CD4-positive, alpha-beta T cell treated with Interferon gamma for 1 hour (primary cell): ENCODE measurements around the gene DHRS4.
"Not testable (repeated sequence)": the region's sequence is repeated elsewhere in the genome, so short reads cannot be mapped to it uniquely, and the experiment has no call there.

Experiments
- DNase-seq: peaks from one replicate; pipeline ENCODE4 v3.0.0-alpha.2; 2020

Gene DHRS4

DNA sequence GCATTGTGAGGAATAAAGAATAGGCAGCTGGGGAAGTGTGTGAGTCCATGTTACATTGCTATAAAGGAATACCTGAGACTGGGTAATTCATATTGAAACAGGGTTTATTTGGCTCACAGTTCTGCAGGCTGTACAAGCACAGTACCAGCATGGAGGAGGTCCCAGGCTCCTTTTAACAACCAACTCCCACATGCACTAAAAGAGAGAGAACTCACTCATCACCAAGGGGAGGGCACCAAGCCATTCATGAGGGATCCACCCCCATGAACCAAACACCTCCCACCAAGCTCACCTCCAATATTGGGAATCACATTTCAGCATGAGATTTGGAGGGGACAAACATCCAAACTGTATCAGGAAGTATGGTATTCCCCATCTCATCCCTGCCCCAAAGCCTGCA lies 11.9 kb upstream of the DHRS4 start:
- no peak for DNase-seq

GRCh38 chr14:23942587-23942986 lies 11.0 kb upstream of the DHRS4 start:
- DNase-seq: no peak

GRCh38 chr14:23949069-23949468 lies 4.5 kb upstream of the DHRS4 start:
- not testable (repeated sequence) for DNase-seq

DNA sequence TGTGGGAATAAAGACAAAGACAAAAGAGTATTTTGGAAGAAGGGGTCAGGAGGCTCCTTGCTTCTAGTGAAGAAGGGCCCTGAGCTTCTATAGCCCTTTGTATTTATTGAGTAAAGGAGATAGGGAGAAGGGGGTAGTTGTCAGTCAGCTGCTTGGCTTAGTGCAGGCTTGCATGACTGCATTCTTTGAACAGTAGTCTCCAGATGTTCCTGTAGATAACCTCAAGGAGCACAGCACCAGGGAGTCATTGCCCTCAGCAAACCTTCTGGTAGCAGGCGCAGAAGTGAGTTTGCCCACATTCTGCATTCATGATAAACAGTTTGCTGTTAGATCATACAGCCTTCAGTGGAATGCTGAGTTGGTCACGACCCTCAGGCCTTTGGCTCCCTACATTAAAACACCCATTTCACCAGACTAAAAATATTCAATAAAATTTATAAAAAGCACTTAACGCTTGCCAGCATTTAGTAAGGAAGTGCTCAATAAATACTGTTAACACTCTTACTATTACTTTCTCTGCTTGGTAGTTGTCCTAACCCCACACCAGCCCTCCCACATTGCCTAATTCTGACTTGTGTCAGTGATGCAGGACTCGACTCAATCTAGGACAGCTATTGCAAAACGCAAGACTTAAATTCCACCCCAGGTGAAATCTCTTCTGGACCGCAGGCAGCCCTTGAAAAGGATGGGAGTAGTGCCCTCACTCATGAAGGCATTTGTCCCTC lies 3.0 kb upstream of the DHRS4 start:
- DNase-seq: no peak

DNA sequence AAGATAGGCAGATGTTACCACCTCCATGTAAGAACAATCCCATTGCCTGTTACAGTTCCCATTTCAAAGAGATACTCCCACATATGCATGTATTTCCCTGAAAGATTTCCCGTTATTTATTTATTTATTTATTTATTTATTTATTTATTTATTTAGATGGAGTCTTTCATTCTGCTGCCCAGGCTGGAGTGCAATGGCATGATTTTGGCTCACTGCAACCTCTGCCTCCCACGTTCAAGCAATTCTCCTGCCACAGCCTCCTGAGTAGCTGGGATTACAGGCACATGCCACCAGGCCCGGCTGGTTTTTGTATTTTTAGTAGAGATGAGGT lies 2.5 kb upstream of the DHRS4 start:
- not testable (repeated sequence) for DNase-seq

DNA sequence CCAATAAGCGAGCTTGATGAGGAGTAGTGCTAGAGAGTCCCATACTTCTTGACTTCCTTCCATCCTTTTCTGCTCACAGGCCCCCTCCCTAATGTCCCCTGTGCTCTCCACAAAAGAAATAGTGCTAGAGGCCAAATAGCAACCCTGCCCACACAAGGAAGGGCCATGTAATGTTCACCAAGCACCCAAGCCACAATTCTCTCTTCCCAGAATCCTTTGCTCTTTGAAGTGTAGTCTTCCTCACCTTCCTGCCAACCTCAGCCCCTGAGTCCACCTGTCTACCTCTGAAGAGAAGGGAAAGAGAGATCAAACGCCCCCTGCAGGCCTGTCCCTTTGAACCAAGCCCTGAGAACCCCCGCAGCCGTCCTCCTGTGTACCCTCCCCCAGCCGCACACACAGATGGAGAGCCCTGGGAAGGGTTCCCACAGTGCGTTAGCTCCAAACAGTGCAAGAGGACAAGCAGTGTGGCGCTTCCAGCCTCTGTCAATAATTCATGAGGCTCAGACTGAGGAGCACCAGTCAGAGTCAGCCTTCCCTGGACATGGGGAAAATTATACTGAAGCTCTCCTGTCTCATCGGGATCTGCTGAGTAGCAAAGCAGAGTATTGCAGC lies 1.9 kb upstream of the DHRS4 start:
- DNase-seq: no peak

- DNase-seq: not testable (repeated sequence)
Observed at GRCh38 chr14:23953116-23953463, 480 bp upstream of the DHRS4 start.

DNA sequence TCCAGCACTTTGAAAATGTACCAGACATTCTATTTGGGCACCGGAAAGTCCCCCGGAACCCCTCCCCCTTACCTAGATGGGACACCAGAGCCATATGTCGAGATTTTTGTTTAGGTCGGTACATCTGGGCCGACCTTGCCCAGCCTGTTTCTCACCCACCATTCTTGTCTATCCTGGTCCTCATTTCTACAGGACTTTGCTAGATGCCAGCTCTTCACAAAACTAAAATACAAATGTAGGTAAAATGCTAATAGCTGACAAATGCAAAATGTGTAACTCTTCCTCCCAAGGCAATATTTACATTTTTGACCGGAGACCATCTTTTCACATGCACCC lies 677 bp downstream of the DHRS4 start:
- DNase-seq: not testable (repeated sequence)

GRCh38 chr14:23954965-23955364 lies 1.4 kb downstream of the DHRS4 start:
- DNase-seq: not testable (repeated sequence)

GRCh38 chr14:23955811-23956210 lies 2.2 kb downstream of the DHRS4 start:
- not testable (repeated sequence) for DNase-seq

DNA sequence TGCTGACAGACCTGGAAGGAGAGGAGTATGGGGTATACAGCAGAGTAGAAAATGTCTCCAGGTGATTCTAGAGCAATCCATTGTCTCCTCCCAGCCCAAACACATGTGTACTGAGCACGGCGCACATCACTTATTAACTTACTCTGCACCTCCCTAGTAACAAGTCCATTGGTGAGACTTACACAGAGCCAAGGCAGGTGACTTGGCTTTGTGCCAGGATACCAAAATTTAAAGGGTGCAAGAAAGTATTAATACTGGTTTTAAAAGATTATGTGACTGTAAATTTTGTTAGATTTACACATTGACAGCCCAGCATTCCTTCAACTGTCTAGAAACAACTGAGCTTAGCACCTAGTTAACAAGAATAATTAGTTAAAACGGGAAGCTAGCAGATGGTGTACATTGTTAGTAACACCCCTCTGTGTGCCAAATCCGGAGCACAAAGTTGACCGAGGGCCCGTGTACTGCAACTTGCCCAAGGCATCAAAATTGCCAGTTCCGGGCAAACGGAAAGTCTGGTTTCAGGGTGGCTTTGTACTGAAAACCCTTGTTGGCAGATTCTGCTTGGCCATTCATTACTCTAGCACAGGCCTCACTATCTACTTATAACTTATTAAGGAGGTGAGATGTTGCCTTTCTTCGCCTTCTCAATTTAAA lies 4.5 kb downstream of the DHRS4 start:
- not testable (repeated sequence) for DNase-seq

DNA sequence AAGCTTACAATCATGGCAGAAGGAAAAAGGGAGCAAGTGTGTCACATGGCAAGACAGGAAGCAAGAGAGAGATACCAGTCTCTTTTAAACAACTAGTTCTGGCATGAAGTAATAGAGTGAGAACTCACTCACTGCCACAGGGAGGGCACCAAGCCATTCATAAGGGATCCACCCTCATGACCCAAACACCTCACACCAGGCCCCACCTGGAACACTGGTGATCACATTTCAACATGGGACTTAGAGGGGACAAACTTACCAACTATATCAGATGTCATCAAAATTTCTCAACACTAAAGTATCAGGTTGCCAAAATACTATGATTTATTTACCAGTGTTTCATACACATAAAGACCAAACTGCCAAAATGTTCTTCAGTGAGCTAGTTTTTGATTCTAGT lies 7.3 kb downstream of the DHRS4 start:
- DNase-seq: not testable (repeated sequence)

DNA sequence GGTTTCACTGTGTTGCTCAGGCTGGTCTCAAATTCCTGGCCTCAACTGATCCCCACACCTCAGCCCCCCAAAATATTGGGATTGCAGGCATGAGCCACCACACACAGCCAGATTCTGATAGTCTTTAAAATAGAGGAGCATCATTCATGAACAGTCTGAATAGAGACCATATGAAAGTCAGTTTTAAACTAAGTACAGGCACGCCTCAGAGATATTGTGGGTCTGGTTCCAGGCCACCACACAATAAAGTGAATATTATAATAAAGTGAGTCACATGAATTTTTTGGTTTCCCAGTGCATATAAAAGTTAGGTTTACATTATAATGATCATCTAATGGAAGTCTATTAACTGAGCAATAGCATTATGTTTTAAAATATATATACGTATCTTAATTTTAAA lies 8.1 kb downstream of the DHRS4 start:
- not testable (repeated sequence) for DNase-seq

GRCh38 chr14:23969130-23969480 lies 15.5 kb downstream of the DHRS4 start:
- not testable (repeated sequence) for DNase-seq

DNA sequence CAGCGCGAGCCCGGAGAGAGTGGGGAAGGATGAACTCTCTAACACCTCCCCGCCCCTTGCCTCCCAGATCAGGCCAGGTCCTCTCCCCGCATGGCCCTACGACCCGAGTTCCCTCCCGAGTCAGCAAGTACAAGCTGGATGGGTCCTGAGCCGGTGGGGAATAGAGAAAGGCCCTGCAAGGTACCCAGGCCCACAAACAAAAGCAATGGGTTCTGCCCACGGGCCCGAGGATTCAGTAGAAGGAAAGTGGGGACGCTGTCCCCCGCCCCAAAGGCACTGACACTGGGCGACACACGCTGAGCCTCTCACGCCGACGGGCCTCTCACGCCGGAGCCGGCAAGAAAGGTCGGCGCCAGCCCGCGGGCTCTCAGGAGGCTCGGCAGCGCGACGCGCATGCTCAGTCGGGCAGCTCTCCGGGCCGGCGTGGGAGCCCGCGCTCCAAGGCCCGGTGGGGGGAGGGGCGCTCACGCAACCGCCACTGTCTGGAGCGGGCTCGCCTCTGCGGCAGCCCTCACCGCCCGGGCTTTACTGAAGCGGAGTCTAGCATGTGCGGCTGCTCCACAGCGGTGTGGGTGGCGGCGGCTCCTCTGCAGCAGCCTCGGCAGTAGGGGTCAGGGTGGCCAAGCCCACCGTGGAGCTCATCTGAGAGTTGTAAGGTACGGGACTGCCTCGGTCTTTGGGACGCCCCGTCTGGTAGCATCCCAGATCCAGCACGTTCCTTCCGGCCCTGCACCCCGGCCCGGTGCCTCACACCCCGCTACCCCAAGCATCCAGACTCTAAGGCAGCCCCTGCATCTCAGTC lies 16.1 kb downstream of the DHRS4 start:
- DNase-seq: peak; percentile 37

DNA sequence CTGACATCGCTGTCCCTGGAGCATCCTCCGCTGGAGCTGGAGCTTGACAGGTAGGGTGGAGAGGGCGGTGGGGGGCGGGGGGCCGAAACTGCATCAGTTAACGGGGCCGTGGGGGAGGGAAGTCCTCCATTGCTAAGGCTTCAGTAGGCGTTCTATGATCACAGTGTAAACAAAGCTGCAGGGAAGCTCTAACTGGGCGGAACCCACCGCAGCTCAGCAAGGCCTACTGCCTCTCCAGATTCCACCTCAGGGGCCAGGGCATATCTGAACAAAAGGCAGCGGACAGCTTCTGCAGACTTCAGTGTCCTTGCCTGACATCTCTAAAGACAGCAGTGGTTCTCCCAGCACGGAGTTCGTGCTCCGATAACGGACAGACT lies 16.7 kb downstream of the DHRS4 start:
- not testable (repeated sequence) for DNase-seq

DNA sequence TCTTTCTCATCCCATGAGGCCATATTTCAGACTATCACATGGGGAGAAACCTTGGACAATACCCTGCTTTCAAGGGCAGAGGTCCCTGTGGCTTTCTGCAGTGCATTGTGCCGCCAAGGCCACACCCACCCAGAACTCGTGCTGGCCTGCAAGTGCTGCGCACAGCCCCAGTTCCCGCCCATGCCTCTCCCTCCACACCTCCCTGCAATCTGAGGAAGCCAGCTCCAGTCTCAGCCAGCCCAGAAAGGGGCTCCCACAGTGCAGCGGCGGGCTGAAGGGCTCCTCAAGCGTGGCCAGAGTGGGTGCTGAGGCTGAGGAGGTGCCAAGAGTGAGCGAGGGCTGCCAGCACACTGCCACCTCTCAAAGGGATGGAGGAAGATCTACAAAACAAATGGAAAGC lies 19.6 kb downstream of the DHRS4 start:
- DNase-seq: not testable (repeated sequence)

- not testable (repeated sequence) for DNase-seq
Observed at GRCh38 chr14:23974041-23974440, 20.5 kb downstream of the DHRS4 start.

GRCh38 chr14:23977208-23977607 lies 23.6 kb downstream of the DHRS4 start:
- not testable (repeated sequence) for DNase-seq

GRCh38 chr14:23981951-23982813 lies 28.6 kb downstream of the DHRS4 start:
- not testable (repeated sequence) for DNase-seq

DNA sequence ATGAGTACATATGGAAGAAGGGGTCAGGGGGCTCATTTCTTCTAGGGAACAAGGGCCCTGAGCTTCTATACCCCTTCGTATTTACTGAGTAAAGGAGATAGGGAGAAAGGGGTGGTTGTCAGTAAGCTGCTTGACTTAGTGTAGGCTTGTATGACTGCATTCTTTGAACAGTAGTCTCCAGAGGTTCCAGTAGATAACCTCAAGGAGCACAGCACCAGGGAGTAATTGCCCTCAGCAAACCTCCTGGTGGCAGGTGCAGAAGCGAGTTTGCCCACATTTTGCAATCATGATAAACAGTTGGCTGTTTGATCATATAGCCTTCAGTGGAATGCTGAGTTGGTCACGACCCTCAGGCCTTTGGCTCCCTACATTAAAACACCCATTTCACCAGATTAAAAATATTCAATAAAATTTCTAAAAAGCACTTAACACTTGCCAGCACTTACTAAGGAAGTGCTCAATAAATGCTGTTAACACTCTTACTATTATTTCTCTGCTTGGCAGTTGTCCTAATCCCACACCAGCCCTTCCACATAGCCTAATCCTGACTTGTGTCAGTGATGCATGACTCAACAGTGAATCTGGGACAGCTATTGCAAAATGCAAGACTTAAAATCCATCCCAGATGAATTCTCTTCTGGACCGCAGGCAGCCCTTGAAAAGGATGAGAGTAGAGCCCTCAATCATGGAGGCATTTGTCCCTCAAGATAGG lies 31.5 kb downstream of the DHRS4 start:
- no peak for DNase-seq

GRCh38 chr14:23988223-23988606 lies 34.6 kb downstream of the DHRS4 start:
- DNase-seq: not testable (repeated sequence)
